HL-60 (cell line): Measurements from ENCODE around the gene SFMBT1.

Experiments used
- TF ChIP-seq, protein P1 (sequence below): IDR thresholded peaks from one replicate; pipeline ENCODE4 v1.5.1; 2011; ENCODE audit warnings: low read length, control low read depth, inconsistent platforms; ENCODE audit not compliant: insufficient read depth
- TF ChIP-seq, protein P2 (sequence below): IDR thresholded peaks from 2 replicates; pipeline ENCODE4 v1.6.1; 2012; ENCODE audit warnings: low read depth; ENCODE audit not compliant: insufficient replicate concordance

DNA sequence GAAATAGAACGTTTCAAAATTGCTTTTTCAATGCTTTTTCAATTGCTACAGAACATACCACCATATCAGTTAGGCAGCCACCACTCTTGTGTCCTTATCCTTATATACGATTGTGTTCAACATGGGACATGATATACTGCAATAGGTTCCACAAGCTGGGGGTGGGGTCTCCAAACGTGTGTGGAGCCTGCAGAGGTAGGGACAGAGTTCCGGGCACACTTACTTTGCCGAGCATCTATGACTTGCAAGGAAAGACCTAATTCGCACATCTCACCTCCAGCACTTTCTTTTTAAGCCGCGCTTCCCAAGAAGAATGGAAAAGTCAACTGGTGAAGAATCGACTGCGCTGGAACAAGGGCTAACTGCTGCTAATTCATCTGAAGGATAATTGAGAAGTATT, 39.6 kb upstream of the SFMBT1 start:
- TF ChIP-seq, protein P1, sequence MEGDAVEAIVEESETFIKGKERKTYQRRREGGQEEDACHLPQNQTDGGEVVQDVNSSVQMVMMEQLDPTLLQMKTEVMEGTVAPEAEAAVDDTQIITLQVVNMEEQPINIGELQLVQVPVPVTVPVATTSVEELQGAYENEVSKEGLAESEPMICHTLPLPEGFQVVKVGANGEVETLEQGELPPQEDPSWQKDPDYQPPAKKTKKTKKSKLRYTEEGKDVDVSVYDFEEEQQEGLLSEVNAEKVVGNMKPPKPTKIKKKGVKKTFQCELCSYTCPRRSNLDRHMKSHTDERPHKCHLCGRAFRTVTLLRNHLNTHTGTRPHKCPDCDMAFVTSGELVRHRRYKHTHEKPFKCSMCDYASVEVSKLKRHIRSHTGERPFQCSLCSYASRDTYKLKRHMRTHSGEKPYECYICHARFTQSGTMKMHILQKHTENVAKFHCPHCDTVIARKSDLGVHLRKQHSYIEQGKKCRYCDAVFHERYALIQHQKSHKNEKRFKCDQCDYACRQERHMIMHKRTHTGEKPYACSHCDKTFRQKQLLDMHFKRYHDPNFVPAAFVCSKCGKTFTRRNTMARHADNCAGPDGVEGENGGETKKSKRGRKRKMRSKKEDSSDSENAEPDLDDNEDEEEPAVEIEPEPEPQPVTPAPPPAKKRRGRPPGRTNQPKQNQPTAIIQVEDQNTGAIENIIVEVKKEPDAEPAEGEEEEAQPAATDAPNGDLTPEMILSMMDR = no peak
- TF ChIP-seq, protein P2, sequence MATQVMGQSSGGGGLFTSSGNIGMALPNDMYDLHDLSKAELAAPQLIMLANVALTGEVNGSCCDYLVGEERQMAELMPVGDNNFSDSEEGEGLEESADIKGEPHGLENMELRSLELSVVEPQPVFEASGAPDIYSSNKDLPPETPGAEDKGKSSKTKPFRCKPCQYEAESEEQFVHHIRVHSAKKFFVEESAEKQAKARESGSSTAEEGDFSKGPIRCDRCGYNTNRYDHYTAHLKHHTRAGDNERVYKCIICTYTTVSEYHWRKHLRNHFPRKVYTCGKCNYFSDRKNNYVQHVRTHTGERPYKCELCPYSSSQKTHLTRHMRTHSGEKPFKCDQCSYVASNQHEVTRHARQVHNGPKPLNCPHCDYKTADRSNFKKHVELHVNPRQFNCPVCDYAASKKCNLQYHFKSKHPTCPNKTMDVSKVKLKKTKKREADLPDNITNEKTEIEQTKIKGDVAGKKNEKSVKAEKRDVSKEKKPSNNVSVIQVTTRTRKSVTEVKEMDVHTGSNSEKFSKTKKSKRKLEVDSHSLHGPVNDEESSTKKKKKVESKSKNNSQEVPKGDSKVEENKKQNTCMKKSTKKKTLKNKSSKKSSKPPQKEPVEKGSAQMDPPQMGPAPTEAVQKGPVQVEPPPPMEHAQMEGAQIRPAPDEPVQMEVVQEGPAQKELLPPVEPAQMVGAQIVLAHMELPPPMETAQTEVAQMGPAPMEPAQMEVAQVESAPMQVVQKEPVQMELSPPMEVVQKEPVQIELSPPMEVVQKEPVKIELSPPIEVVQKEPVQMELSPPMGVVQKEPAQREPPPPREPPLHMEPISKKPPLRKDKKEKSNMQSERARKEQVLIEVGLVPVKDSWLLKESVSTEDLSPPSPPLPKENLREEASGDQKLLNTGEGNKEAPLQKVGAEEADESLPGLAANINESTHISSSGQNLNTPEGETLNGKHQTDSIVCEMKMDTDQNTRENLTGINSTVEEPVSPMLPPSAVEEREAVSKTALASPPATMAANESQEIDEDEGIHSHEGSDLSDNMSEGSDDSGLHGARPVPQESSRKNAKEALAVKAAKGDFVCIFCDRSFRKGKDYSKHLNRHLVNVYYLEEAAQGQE = no peak
